GM21515 (cell line): ENCODE measurements around the gene ADAMTS6.
"Not testable (repeated sequence)": the region's sequence is repeated elsewhere in the genome, so short reads cannot be mapped to it uniquely, and the experiment has no call there.

Experiments
- ATAC-seq: cut with Tn5 transposase; IDR thresholded peaks from one replicate; pipeline ENCODE4 v1.9.1; 2021; ENCODE audit not compliant: unreplicated experiment

Gene ADAMTS6

GRCh38 chr5:65468633-65469032 is 13.1 kb downstream of the ADAMTS6 start:
- no peak for ATAC-seq

GRCh38 chr5:65462139-65462705 is 19.5 kb downstream of the ADAMTS6 start:
- no peak for ATAC-seq

GRCh38 chr5:65461490-65461889 is 20.2 kb downstream of the ADAMTS6 start:
- no peak for ATAC-seq

- ATAC-seq = no peak
Measured at GRCh38 chr5:65459995-65460394, 21.7 kb downstream of the ADAMTS6 start.

GRCh38 chr5:65455064-65455463 is 26.7 kb downstream of the ADAMTS6 start:
- no peak for ATAC-seq

GRCh38 chr5:65451436-65451835 is 30.3 kb downstream of the ADAMTS6 start:
- no peak for ATAC-seq

- ATAC-seq = no peak
Measured at GRCh38 chr5:65446682-65447081, 35.0 kb downstream of the ADAMTS6 start.

- no peak for ATAC-seq
Measured at GRCh38 chr5:65441800-65442199, 39.9 kb downstream of the ADAMTS6 start.

- no peak for ATAC-seq
Measured at GRCh38 chr5:65440456-65440855, 41.3 kb downstream of the ADAMTS6 start.

GRCh38 chr5:65434122-65434521 is 47.6 kb downstream of the ADAMTS6 start:
- ATAC-seq = no peak

GRCh38 chr5:65426656-65427055 is 55.1 kb downstream of the ADAMTS6 start:
- no peak for ATAC-seq

GRCh38 chr5:65423623-65424022 is 58.1 kb downstream of the ADAMTS6 start:
- ATAC-seq = no peak

GRCh38 chr5:65418661-65419060 is 63.1 kb downstream of the ADAMTS6 start:
- ATAC-seq = no peak

GRCh38 chr5:65413822-65414221 is 67.9 kb downstream of the ADAMTS6 start:
- ATAC-seq = no peak

- ATAC-seq = no peak
Measured at GRCh38 chr5:65412842-65413241, 68.9 kb downstream of the ADAMTS6 start.

GRCh38 chr5:65411356-65411755 is 70.4 kb downstream of the ADAMTS6 start:
- no peak for ATAC-seq

GRCh38 chr5:65395526-65396155 is 86.1 kb downstream of the ADAMTS6 start:
- no peak for ATAC-seq

GRCh38 chr5:65394087-65394486 is 87.6 kb downstream of the ADAMTS6 start:
- no peak for ATAC-seq

GRCh38 chr5:65391591-65391990 is 90.1 kb downstream of the ADAMTS6 start:
- no peak for ATAC-seq

GRCh38 chr5:65390208-65390607 is 91.5 kb downstream of the ADAMTS6 start:
- no peak for ATAC-seq

- ATAC-seq = no peak
Measured at GRCh38 chr5:65383859-65384258, 97.9 kb downstream of the ADAMTS6 start.

- no peak for ATAC-seq
Measured at GRCh38 chr5:65382582-65382981, 99.1 kb downstream of the ADAMTS6 start.

GRCh38 chr5:65370505-65370904 is 111.2 kb downstream of the ADAMTS6 start:
- not testable (repeated sequence) for ATAC-seq
